ENCODE results near the gene CRLF2.
"Not testable (repeated sequence)": the region's sequence is repeated elsewhere in the genome, so short reads cannot be mapped to it uniquely, and the experiment has no call there.

CRLF2 gene

DNA sequence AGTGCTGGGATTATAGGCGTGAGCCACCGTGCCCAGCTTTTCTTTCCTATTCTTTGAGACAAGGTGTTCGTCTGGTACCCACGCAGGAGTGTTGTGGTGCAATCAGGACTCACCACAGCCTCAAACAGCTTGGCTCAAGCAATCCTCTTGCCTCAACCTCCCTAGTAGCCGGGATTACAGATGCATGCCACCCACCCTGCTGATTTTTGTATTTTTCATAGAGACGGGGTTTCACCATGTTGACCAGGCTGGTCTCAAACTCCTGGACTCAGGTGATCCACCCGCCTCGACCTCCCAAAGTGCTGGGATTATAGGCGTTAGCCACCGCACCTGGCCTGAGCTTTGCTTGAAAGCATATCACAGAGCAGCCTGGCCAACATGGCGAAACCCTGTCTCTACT, 1.5 kb upstream of the CRLF2 start:
- TF ChIP-seq, protein P1, sequence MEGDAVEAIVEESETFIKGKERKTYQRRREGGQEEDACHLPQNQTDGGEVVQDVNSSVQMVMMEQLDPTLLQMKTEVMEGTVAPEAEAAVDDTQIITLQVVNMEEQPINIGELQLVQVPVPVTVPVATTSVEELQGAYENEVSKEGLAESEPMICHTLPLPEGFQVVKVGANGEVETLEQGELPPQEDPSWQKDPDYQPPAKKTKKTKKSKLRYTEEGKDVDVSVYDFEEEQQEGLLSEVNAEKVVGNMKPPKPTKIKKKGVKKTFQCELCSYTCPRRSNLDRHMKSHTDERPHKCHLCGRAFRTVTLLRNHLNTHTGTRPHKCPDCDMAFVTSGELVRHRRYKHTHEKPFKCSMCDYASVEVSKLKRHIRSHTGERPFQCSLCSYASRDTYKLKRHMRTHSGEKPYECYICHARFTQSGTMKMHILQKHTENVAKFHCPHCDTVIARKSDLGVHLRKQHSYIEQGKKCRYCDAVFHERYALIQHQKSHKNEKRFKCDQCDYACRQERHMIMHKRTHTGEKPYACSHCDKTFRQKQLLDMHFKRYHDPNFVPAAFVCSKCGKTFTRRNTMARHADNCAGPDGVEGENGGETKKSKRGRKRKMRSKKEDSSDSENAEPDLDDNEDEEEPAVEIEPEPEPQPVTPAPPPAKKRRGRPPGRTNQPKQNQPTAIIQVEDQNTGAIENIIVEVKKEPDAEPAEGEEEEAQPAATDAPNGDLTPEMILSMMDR (IDR thresholded peaks at IDR 0.05; ENCODE audit: control extremely low read depth, extremely low read depth, low read depth, missing control alignments) = no peak
- CTCF ChIA-PET = no interaction called here
- no peak for DNase-seq (ENCODE audit: extremely low spot score)
- POLR2A ChIA-PET = no interaction called here

DNA sequence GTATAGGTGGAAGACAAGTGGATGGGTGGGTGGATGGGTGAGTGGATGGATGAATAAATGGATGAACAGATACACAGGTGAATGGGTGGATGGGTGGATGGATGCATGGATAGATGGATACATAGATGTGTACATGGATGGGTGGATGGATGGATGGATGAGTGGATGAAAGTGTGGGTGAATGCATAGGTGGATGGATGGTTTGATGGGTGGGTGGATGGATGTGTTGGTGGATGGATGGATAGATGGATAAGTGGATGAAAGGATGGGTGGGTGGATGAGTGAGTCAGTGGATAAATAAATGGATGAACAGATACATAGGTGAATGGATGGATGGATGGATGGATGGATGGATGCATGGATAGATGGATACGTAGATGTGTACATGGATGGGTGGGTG, 1.6 kb downstream of the CRLF2 start:
- TF ChIP-seq, protein P1 (IDR thresholded peaks at IDR 0.05; ENCODE audit: control extremely low read depth, extremely low read depth, low read depth, missing control alignments) = no peak
- CTCF ChIA-PET = no interaction called here
- POLR2A ChIA-PET = no interaction called here
- DNase-seq (ENCODE audit: extremely low spot score) = no peak

DNA sequence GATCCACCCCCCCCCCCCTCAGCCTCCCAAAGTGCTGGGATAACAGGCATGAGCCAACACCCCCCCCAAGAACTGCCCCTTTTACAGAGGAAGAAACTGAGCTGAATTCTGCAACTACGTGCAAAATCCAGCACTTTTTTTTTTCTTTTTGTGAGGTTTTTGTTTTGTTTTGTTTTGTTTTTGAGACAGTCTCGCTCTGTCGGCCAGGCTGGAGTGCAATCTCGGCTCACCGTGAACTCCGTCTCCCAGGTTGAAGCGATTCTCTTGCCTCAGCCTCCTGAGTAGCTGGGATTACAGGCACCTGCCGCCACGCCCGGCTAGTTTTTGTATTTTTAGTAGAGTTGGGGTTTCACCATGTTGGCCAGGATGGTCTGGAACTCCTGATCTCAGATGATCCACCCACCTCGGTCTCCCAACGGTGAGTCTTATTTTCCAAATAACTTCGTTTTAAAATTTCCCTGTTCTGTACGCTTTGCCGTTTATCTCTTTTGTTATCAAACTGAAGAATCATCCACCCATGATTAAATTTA, 4.9 kb downstream of the CRLF2 start:
- DNase-seq (ENCODE audit: extremely low spot score) = no peak
- ChIA-PET POLR2A (no interaction called here), CTCF (no interaction called here)
- TF ChIP-seq, protein P1 (IDR thresholded peaks at IDR 0.05; ENCODE audit: control extremely low read depth, extremely low read depth, low read depth, missing control alignments) = no peak

DNA sequence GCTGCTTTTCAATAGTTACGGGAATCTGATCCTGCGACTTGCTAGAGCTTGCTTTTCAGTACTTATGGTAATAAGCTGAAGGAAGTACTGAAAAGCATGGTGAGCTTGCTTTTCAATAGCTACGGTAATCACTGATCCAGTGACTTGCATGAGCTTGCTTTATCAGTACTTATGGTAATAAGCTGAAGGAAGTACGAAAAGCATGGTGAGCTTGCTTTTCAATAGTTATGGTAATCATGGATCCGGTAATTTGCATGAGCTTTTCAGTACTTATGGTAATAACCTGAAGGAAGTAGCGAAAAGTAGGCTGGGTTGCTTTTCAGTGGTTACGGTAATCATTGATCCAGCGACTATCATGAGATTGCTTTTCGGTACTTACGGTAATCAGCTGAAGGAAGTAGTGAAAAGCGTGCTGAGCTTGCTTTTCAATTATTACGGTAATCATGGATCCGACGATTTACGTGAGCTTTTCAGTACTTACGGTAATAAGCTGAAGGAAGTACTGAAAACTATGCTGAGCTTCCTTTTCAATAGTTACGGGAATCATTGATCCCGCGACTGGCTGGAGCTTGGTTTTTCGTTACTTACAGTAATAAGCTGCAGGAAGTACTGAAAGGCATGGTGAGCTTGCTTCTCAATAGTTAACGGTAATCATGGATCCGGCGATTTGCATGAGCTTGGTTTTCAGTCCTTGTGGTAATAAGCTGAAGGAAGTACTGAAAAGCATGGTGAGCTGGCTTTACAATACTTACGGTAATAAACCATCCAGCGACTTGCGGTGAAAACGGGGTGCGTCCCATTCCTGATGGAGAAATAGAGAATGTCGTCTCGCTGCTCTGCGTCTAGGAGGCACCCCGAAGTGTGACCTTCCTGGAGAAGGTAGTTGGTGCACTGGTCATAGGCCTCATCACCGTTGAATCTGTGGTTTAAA, 6.5 kb downstream of the CRLF2 start:
- TF ChIP-seq, protein P1 (IDR thresholded peaks at IDR 0.05; ENCODE audit: control extremely low read depth, extremely low read depth, low read depth, missing control alignments) = no peak

DNA sequence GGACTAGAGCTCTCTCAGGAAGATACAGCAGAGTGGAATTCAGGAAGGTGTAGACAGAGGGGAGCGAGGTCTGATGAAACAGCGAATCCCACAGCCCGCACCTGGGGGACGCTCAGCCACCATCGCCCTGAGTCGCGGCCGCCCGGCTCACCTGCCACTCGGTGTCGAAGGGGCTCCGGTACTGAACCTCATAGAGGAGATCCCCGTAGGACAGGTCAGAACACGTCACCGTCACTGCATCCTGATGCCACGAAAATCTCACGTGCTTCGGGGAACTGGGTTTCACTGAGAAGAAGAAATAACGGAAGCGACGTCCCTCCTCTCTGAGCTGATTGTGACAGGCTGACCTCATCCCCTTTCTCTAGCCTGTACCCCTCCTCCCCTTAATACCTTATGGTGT, 10.2 kb downstream of the CRLF2 start:
- ChIA-PET CTCF (no interaction called here), POLR2A (no interaction called here)
- DNase-seq (ENCODE audit: extremely low spot score) = no peak
- TF ChIP-seq, protein P1 (IDR thresholded peaks at IDR 0.05; ENCODE audit: control extremely low read depth, extremely low read depth, low read depth, missing control alignments) = no peak

More for the DNA sequence above, 6.5 kb downstream of the CRLF2 start:
- DNase-seq (ENCODE audit: extremely low spot score) = no peak
- POLR2A ChIA-PET = no interaction called here
- CTCF ChIA-PET = no interaction called here

DNA sequence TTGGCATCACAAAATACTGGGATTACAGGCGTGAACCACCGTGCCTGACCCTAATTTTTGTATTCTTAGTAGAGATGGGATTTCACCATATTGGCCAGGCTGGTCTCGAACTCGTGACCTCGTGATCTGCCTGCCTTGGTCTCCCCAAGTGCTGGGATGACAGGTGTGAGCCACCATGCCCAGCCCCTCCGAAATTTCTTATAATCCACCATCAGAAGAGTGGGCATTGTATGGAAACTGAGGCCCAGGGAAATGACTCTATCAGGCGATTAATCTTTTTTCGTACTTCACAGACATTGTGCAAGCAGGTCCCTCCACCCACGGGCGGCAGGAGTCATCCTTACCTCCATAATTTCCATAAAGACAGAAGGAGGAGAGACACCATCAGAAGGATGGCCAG, 16.0 kb downstream of the CRLF2 start:
- POLR2A ChIA-PET = no interaction called here
- CTCF ChIA-PET = no interaction called here
- TF ChIP-seq, protein P1 (IDR thresholded peaks at IDR 0.05; ENCODE audit: control extremely low read depth, extremely low read depth, low read depth, missing control alignments) = no peak
- no peak for DNase-seq (ENCODE audit: extremely low spot score)

DNA sequence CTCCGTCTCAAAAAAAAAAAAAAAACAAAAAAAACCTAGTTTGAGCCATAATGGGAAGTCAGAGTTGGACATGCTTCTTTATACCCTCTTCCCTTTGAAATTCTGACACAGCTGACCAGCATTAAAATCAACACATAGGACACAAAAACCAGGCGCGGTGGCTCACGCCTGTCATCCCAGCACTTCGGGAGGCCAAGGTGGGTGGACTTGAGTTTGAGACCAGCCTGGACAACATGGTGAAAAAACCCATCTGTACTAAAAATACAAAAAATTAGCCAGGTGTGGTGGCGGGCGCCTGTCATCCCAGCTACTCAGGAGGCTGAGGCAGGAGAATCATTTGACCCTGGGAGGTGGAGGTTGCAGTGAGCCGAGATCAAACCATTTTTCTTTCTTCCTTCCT, 20.3 kb downstream of the CRLF2 start:
- CTCF ChIA-PET; POLR2A ChIA-PET; DNase-seq (ENCODE audit: extremely low spot score): not testable (repeated sequence)
